Erythroblast (primary cell): ENCODE results near the gene BICDL1.

Experiments
- DNase-seq, 2 experiments: peaks; one replicate each; lab custom pipeline; 2025; lab: John Stamatoyannopoulos, UW
- GATA1 ChIP-seq: IDR thresholded peaks from 2 replicates; pipeline ENCODE4 v1.6.1; 2011; ENCODE audit warnings: low read depth, mild to moderate bottlenecking, control low read depth, low read length, moderate library complexity
- POLR2A ChIP-seq: IDR thresholded peaks from 2 replicates; pipeline ENCODE4 v1.6.1; 2011; ENCODE audit warnings: mild to moderate bottlenecking, low read length

Gene BICDL1

DNA sequence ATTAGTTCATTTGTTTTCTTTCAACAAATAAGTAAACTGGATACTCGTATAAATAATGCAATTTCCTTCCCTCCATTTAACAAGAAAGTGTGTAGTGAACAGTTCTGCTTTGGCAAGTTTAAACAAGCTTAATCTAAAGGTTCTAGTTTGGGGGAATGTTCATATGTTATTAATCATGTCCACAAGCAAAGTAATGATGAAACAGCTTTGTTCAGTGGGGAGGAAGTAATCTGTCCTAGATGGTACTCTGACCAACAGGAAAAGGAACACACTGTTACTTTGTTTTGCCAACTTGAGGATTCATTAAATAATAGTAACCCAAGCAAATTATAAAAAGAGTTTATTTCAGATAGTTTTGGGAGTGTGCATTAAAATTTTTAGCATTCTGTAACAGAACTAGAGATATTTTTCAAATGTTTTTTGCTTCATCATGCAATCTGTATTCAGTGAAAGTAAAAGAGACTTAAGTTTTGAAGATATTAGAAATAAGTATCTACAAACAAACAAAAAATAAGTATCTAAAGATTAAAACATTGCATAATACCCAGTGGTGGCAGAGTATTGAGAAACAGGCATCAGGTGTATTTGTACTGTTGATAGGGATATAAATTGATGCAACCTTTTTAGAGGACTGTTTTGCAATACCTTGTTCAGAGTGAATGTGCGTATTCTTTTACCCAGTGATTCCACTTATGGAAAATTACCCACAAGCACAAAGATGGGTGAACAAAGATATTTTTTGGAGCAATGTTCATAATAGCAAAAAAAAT is 66.4 kb downstream of the BICDL1 start:
- no peak for DNase-seq
- no peak for TF ChIP-seq GATA1
- TF ChIP-seq POLR2A = no peak

GRCh38 chr12:120056739-120057138 is 67.7 kb downstream of the BICDL1 start:
- DNase-seq = no peak
- TF ChIP-seq GATA1 = no peak
- TF ChIP-seq POLR2A = no peak

GRCh38 chr12:120060196-120060595 is 71.2 kb downstream of the BICDL1 start:
- DNase-seq = no peak
- TF ChIP-seq POLR2A (no peak), GATA1 (no peak)

DNA sequence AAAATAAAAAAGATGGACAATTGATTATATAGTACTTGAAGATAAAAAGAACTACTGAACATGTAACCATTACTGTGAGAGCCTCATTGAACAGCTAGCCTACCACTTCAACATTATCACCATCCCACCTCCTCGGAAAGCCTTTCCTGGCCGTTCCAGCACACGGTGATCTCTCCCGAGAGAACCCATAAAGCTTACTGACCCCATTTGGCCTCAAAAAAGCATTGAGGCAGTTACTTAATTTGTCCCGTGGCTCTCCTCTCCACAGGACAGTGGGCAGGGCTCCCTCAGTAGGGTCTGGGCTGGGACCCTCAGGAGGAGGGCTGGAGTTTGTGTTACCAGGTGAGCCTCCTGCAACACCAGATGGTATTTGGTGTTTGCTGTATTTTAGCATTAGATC is 71.7 kb downstream of the BICDL1 start:
- TF ChIP-seq POLR2A = no peak
- no peak for TF ChIP-seq GATA1
- no peak for DNase-seq

DNA sequence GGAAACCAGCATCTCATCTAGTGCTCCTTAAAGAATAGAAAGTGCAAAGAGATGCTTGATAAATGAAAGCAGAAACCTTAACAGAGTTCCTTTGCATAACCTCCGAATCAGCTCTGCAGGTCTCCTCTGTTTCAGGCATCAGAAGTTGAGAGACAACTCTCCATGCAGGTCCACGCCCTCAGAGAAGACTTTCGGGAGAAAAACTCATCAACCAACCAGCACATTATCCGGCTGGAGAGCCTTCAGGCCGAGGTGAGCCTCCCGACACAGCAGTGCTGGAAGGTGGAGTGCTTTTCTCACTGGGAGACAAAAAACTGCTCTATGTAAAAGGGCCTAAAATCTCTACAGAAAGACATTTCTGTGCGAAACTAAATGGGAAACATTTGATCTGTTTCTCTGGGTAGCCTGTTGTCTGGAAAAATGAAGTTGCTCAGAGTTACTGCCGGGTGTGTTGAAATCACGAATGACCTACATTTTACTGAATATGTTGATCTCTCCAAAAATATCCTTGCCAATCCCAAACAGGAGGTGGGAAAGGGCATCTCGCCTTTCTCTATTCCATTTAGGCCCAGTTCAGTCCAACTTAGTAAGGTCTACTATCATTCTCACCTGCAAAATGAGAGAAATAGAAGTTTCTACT is 72.7 kb downstream of the BICDL1 start:
- no peak for DNase-seq
- no peak for TF ChIP-seq GATA1
- TF ChIP-seq POLR2A = no peak

- DNase-seq = no peak
- TF ChIP-seq GATA1 = no peak
- no peak for TF ChIP-seq POLR2A
Observed at GRCh38 chr12:120062976-120063579, 74.0 kb downstream of the BICDL1 start.

DNA sequence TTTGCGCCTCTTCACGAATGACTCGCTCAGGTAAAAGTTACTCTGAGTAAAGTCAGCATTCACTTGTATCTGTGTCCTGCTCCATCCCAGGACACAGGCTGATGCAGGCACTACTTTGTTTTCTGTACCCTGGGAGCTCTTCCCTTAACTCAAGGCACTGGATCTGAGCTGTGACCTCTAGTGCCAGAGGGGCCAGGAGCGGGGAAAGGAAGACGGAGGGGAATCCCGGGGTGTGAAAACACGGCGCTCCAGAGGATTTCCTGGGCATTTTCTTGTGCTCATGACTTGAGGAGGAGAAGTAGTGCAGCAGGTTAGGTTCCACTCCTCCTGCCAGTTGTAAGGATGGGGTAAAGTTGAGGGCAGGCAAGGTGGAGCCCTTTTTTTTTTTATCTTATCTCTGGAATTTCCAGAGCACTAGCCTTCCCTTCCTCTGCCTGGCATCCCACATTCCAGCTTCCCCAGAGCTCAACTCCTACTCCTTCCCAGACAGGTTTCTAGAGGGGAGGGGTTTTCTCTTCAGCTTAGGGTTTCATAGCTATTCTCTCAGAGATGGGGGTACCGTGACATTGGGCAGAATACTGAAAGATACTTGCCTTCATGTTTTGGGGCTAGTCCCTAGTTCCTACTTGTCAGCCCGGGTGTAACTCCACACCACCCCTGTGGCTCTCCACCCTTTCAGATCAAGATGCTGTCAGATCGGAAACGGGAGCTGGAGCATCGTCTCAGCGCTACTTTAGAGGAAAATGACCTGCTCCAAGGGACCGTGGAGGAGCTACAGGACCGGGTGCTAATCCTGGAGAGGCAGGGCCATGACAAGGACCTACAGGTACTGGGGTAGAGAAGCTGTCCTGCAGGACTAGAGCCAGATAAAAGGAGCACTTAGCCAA is 75.3 kb downstream of the BICDL1 start:
- TF ChIP-seq POLR2A (no peak), GATA1 (no peak)
- DNase-seq = no peak

GRCh38 chr12:120065472-120065871 is 76.4 kb downstream of the BICDL1 start:
- no peak for TF ChIP-seq GATA1
- no peak for TF ChIP-seq POLR2A
- DNase-seq = no peak

- no peak for DNase-seq
- TF ChIP-seq GATA1 = no peak
- no peak for TF ChIP-seq POLR2A
Observed at GRCh38 chr12:120066341-120066740, 77.3 kb downstream of the BICDL1 start.

- TF ChIP-seq POLR2A (no peak), GATA1 (no peak)
- no peak for DNase-seq
Observed at GRCh38 chr12:120067084-120067869, 78.2 kb downstream of the BICDL1 start.

GRCh38 chr12:120067901-120068300 is 78.9 kb downstream of the BICDL1 start:
- DNase-seq = no peak
- no peak for TF ChIP-seq POLR2A
- no peak for TF ChIP-seq GATA1

DNA sequence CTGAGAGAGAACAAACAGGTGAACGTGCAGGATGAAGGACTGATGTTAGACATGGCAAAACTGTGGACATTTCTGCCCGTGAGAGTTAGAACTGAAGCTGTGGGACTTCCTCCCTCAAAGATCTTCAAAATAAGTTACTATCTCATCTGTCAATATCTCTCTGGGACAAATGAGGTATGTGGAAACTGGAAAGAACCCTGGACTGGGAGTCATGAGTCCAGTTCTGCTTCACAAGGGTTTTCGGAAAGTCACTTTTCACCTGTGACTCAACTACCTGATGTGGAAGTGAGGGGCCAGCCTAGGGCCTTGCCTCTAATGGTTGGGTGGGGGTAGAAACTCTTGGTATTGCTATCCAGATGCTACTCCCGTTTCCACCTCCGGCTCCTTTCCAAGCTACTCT is 80.2 kb downstream of the BICDL1 start:
- no peak for TF ChIP-seq GATA1
- TF ChIP-seq POLR2A = no peak
- no peak for DNase-seq

DNA sequence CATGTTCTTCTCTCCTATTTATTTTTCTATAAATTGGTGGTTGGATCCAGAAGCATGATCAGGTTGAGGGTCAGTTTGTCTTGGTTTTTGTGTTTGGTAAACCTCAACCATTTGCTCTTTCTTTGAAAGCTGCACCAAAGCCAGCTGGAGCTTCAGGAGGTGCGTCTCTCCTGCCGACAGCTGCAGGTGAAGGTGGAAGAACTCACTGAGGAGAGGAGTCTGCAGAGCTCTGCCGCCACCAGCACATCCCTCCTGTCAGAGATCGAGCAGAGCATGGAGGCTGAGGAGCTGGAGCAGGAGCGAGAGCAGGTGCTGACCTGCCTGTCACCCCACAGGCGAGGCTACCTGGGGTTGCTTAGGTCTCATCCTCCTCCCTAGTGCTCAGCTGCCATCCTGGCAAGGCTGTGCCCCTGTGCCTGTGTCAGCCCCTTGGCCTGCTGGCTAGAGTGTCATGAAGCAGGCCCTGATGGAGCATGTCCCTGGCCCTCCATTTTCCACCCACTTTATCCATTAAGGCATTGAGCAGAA is 82.5 kb downstream of the BICDL1 start:
- TF ChIP-seq POLR2A = no peak
- DNase-seq = no peak
